GM04504 (cell line): ENCODE measurements around the gene MSL3.

Experiments used
- DNase-seq: peaks from one replicate; pipeline ENCODE4 v3.0.0-alpha.2; 2012; ENCODE audit warnings: low read depth

MSL3 gene

GRCh38 chrX:11759461-11760311, 1.6 kb downstream of the MSL3 start:
- DNase-seq, result peak; percentile 88

GRCh38 chrX:11760958-11761357, 2.9 kb downstream of the MSL3 start:
- no peak for DNase-seq

GRCh38 chrX:11764602-11765067, 6.6 kb downstream of the MSL3 start:
- no peak for DNase-seq

- DNase-seq, result no peak
These were observed 7.4 kb downstream of the MSL3 start for GRCh38 chrX:11765449-11765848.

- DNase-seq, result no peak
These were observed 8.4 kb downstream of the MSL3 start for GRCh38 chrX:11766487-11766886.

- DNase-seq, result no peak
These were observed 10.0 kb downstream of the MSL3 start for GRCh38 chrX:11768039-11768438.

- DNase-seq, result no peak
These were observed 12.3 kb downstream of the MSL3 start for GRCh38 chrX:11770320-11770719.

- no peak for DNase-seq
These were observed 20.2 kb downstream of the MSL3 start for GRCh38 chrX:11778230-11778629.

- no peak for DNase-seq
These were observed 23.1 kb downstream of the MSL3 start for GRCh38 chrX:11781133-11781532.

GRCh38 chrX:11781734-11782370, 23.8 kb downstream of the MSL3 start:
- no peak for DNase-seq

- DNase-seq, result no peak
These were observed 26.5 kb downstream of the MSL3 start for GRCh38 chrX:11784543-11784942.

GRCh38 chrX:11786862-11787261, 28.8 kb downstream of the MSL3 start:
- DNase-seq, result no peak

- peak; percentile 9 for DNase-seq
These were observed 29.5 kb downstream of the MSL3 start for GRCh38 chrX:11787564-11787963.

GRCh38 chrX:11789809-11790208, 31.8 kb downstream of the MSL3 start:
- DNase-seq, result no peak

- DNase-seq, result no peak
These were observed 33.1 kb downstream of the MSL3 start for GRCh38 chrX:11791090-11791489.

GRCh38 chrX:11791537-11791936, 33.5 kb downstream of the MSL3 start:
- no peak for DNase-seq

- DNase-seq, result no peak
These were observed 34.7 kb downstream of the MSL3 start for GRCh38 chrX:11792461-11793421.

- DNase-seq, result no peak
These were observed 35.7 kb downstream of the MSL3 start for GRCh38 chrX:11793734-11794133.

- DNase-seq, result no peak
These were observed 55.3 kb downstream of the MSL3 start for GRCh38 chrX:11813341-11813740.
